ENCODE data around the gene KDM8. TPM values are rescaled to one million over a fixed set of nuclear protein-coding genes. Genes with fewer than 3 reads are reported as not detected.
A peak's percentile ranks its signal among the peaks of the same experiment; 100 is the strongest.

KDM8 gene
- polyA plus RNA-seq, 1 of the 3 experiments (the other 2 are of a cell fraction), result 3.3 TPM

DNA sequence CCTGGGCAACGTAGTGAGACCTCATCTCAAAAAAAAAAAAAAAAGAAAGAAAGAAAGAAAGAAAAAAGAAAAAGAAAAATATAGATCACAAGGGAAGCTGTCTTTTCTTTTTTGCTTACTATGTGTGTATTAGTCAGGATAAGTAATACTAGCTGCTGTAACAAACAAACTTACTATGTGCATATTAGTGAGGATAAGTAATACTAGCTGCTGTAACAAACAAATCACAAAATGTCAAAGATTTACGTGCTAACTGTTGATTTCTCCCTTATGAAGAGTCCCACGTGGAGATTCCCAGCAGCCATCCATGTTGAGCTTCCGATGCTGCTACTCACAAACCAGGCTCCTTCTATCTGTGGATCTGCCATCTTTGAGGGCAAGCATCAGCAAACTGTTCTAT lies 31.7 kb upstream of the KDM8 start:
- POLR2A ChIA-PET, result interaction anchor here (1.6 kb wide), 1 partner anchor 32 kb away, joined by 4 read pairs; the partner anchor contains the start of gene KDM8
- Histone ChIP-seq H3K4me2 (no peak overlapping the region), H3F3A (replicated peaks; ENCODE audit: insufficient read depth) (peaks cover 3% of the 10 kb centered on the region), H2AFZ (ENCODE audit: low read depth) (no peak overlapping the region), H3K4me3 (ENCODE audit: low read depth in 2 of 2, low read length in 1 of 2) (no peak overlapping the region), H3K4me1 (ENCODE audit: control insufficient read depth in 1 of 2, insufficient read depth in 2 of 2, low read depth in 1 of 2, low read length in 1 of 2) (peaks cover 0 to 22% of the 10 kb centered on the region in 2 experiments; a peak in 2 of 4 replicates), H3K27ac (ENCODE audit: low read depth in 2 of 2, low read length in 1 of 2) (no peak overlapping the region), H3K27me3 (ENCODE audit: insufficient read depth) (no peaks in the 10 kb centered on the region), H4K20me1 (ENCODE audit: insufficient read depth) (no peaks in the 10 kb centered on the region), H3K79me2 (ENCODE audit: insufficient read depth) (no peaks in the 10 kb centered on the region), H3K9ac (no peak overlapping the region), H3K36me3 (replicated peaks in 1 of 2; ENCODE audit: control insufficient read depth in 1 of 2, insufficient read depth in 2 of 2, low read length in 1 of 2) (no peaks in the 10 kb centered on the region), H3K9me3 (no peaks in the 10 kb centered on the region), H3K9me2 (no peaks in the 10 kb centered on the region)
- no peak for TF ChIP-seq FOXJ3 (CRISPR knock-in tag; IDR thresholded peaks at IDR 0.05)
- no peak for TF ChIP-seq RFX5 (IDR thresholded peaks at IDR 0.05; ENCODE audit: low read length)
- no peak for DNase-seq
- CTCF ChIA-PET, result interaction anchor here (1.4 to 8.5 kb wide), 3 partner anchors 8 to 64 kb away, joined by 4 to 68 read pairs (median 4); no protein-coding TSS in a partner anchor
- 45% methylated on average over 4 of the region's 4 CpGs for WGBS (ENCODE audit: low lambda C conversion rate)

DNA sequence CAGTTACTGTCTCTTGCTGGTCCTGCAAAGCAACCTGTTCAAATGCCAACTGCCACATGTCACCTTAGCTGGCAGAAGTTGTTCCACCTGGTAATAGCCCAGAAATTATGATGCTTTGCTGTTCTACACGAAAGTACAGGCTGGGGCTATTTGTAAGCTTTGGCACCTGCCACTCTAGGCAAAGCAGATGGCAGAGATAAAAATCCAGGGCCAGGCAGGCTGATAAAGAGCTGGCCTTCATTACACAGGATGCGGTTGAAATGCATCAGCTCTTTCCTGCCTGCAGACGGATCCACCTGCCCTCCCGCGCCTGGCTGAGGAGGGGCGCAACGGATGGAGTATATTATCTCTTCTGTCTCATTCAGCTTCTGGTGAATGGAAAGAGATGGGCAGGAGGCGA lies 29.3 kb upstream of the KDM8 start:
- Histone ChIP-seq H3K4me3 (ENCODE audit: low read depth in 2 of 2, low read length in 1 of 2) (no peak overlapping the region), H4K20me1 (ENCODE audit: insufficient read depth) (no peaks in the 10 kb centered on the region), H3K4me2 (no peak overlapping the region), H3K4me1 (ENCODE audit: control insufficient read depth in 1 of 2, insufficient read depth in 2 of 2, low read depth in 1 of 2, low read length in 1 of 2) (peaks cover 0 to 12% of the 10 kb centered on the region in 2 experiments; a peak in 2 of 4 replicates), H3K36me3 (replicated peaks in 1 of 2; ENCODE audit: control insufficient read depth in 1 of 2, insufficient read depth in 2 of 2, low read length in 1 of 2) (no peaks in the 10 kb centered on the region), H3K9me2 (no peaks in the 10 kb centered on the region), H2AFZ (ENCODE audit: low read depth) (no peak overlapping the region), H3K9ac (no peak overlapping the region), H3K27me3 (ENCODE audit: insufficient read depth) (no peaks in the 10 kb centered on the region), H3F3A (replicated peaks; ENCODE audit: insufficient read depth) (peaks cover 9% of the 10 kb centered on the region), H3K79me2 (ENCODE audit: insufficient read depth) (no peaks in the 10 kb centered on the region), H3K9me3 (no peaks in the 10 kb centered on the region), H3K27ac (ENCODE audit: low read depth in 2 of 2, low read length in 1 of 2) (peak overlapping the region in 1 of 2 experiments; percentile 61; a peak in 2 of 4 replicates)
- POLR2A ChIA-PET, result interaction anchor here (1.5 kb wide), 1 partner anchor 30 kb away, joined by 6 read pairs; the partner anchor contains the start of gene KDM8
- CTCF ChIA-PET, result interaction anchor here (0.7 to 8.5 kb wide), 8 partner anchors 11 to 283 kb away, joined by 3 to 68 read pairs (median 4); no protein-coding TSS in a partner anchor
- WGBS (ENCODE audit: low lambda C conversion rate), result 13% methylated on average over 7 of the region's 8 CpGs
- peak; percentile 52 for DNase-seq
- TF ChIP-seq RFX5 (IDR thresholded peaks at IDR 0.05; ENCODE audit: low read length) (no peak), GABPA (IDR thresholded peaks at IDR 0.05; ENCODE audit: low read depth) (no peak), ELF1 (IDR thresholded peaks at IDR 0.05) (no peak), EZH2phosphoT487 (IDR thresholded peaks at IDR 0.05; ENCODE audit: borderline replicate concordance, low read depth) (no peak), SIN3A (IDR thresholded peaks at IDR 0.05; ENCODE audit: borderline replicate concordance, low read depth, low read length) (no peak), SMC3 (IDR thresholded peaks at IDR 0.05; ENCODE audit: low read depth, low read length) (no peak), MEF2A (IDR thresholded peaks at IDR 0.05; ENCODE audit: borderline replicate concordance, low read depth) (no peak), FOSL2 (IDR thresholded peaks at IDR 0.05; ENCODE audit: borderline replicate concordance, low read depth) (no peak), GATA2 (CRISPR knock-in tag; IDR thresholded peaks at IDR 0.05) (peak; percentile 89), JUND (IDR thresholded peaks at IDR 0.05) (no peak), RXRA (IDR thresholded peaks at IDR 0.05; ENCODE audit: borderline replicate concordance, low read depth) (no peak), EP300 (IDR thresholded peaks at IDR 0.05; ENCODE audit: borderline replicate concordance in 1 of 2, low read depth in 1 of 2, low read length in 1 of 2) (peak in 1 of 2 experiments; percentile 53; a peak in 1 of 4 replicates), FOXJ3 (CRISPR knock-in tag; IDR thresholded peaks at IDR 0.05) (0 out of 2 replicates have a peak, but pooled peaks have one; percentile 16), YY1 (IDR thresholded peaks at IDR 0.05; ENCODE audit: low read depth) (no peak), CHD2 (IDR thresholded peaks at IDR 0.05; ENCODE audit: low read length, partially characterized antibody) (no peak), MXI1 (IDR thresholded peaks at IDR 0.05; ENCODE audit: low read depth, low read length) (no peak), NFIC (IDR thresholded peaks at IDR 0.05; ENCODE audit: borderline replicate concordance) (no peak)
- TF ChIP-seq, protein P1, sequence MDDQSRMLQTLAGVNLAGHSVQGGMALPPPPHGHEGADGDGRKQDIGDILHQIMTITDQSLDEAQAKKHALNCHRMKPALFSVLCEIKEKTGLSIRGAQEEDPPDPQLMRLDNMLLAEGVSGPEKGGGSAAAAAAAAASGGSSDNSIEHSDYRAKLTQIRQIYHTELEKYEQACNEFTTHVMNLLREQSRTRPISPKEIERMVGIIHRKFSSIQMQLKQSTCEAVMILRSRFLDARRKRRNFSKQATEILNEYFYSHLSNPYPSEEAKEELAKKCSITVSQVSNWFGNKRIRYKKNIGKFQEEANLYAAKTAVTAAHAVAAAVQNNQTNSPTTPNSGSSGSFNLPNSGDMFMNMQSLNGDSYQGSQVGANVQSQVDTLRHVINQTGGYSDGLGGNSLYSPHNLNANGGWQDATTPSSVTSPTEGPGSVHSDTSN (IDR thresholded peaks at IDR 0.05), result peak; percentile 29; the same call in 1 of the 2 replicates
- TF ChIP-seq, protein P2, sequence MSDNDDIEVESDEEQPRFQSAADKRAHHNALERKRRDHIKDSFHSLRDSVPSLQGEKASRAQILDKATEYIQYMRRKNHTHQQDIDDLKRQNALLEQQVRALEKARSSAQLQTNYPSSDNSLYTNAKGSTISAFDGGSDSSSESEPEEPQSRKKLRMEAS (IDR thresholded peaks at IDR 0.05; ENCODE audit: low read depth), result no peak
- TF ChIP-seq, protein P3, sequence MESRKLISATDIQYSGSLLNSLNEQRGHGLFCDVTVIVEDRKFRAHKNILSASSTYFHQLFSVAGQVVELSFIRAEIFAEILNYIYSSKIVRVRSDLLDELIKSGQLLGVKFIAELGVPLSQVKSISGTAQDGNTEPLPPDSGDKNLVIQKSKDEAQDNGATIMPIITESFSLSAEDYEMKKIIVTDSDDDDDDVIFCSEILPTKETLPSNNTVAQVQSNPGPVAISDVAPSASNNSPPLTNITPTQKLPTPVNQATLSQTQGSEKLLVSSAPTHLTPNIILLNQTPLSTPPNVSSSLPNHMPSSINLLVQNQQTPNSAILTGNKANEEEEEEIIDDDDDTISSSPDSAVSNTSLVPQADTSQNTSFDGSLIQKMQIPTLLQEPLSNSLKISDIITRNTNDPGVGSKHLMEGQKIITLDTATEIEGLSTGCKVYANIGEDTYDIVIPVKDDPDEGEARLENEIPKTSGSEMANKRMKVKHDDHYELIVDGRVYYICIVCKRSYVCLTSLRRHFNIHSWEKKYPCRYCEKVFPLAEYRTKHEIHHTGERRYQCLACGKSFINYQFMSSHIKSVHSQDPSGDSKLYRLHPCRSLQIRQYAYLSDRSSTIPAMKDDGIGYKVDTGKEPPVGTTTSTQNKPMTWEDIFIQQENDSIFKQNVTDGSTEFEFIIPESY (IDR thresholded peaks at IDR 0.05; ENCODE audit: borderline replicate concordance, low read depth), result no peak
- TF ChIP-seq, protein P4, sequence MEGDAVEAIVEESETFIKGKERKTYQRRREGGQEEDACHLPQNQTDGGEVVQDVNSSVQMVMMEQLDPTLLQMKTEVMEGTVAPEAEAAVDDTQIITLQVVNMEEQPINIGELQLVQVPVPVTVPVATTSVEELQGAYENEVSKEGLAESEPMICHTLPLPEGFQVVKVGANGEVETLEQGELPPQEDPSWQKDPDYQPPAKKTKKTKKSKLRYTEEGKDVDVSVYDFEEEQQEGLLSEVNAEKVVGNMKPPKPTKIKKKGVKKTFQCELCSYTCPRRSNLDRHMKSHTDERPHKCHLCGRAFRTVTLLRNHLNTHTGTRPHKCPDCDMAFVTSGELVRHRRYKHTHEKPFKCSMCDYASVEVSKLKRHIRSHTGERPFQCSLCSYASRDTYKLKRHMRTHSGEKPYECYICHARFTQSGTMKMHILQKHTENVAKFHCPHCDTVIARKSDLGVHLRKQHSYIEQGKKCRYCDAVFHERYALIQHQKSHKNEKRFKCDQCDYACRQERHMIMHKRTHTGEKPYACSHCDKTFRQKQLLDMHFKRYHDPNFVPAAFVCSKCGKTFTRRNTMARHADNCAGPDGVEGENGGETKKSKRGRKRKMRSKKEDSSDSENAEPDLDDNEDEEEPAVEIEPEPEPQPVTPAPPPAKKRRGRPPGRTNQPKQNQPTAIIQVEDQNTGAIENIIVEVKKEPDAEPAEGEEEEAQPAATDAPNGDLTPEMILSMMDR (IDR thresholded peaks at IDR 0.05), result no peak
- TF ChIP-seq, protein P5, sequence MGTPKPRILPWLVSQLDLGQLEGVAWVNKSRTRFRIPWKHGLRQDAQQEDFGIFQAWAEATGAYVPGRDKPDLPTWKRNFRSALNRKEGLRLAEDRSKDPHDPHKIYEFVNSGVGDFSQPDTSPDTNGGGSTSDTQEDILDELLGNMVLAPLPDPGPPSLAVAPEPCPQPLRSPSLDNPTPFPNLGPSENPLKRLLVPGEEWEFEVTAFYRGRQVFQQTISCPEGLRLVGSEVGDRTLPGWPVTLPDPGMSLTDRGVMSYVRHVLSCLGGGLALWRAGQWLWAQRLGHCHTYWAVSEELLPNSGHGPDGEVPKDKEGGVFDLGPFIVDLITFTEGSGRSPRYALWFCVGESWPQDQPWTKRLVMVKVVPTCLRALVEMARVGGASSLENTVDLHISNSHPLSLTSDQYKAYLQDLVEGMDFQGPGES (IDR thresholded peaks at IDR 0.05; ENCODE audit: low read depth, low read length), result no peak
